ENCODE measurements around the gene MAML3. TPM values are rescaled to one million over a fixed set of nuclear protein-coding genes. Genes with fewer than 3 reads are reported as not detected.

MAML3 gene
- total and polyA plus RNA-seq, 8 donors: 5.8 to 18.7 (median 16.7) TPM

DNA sequence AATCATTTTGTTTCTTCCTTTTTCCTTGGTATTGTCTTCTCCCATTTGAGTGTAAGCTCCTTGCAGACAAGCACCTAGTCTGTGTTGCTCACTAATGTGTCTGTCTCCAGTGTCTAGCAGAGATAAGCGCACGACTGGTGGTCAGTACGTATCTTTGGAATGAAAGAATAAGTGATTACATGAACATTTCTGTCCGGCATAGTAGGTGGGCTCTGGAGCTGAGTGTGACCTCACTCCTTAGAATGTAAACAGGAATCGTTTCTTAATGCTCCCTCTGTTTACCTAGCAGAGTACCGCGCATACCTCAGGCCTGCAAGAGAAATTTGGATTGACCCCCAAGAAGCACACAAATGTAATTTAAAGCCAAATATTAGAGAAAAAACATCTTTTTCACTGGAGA, 235.4 kb downstream of the MAML3 start:
- intact Hi-C loops (cut with DNase I): no loop called here

DNA sequence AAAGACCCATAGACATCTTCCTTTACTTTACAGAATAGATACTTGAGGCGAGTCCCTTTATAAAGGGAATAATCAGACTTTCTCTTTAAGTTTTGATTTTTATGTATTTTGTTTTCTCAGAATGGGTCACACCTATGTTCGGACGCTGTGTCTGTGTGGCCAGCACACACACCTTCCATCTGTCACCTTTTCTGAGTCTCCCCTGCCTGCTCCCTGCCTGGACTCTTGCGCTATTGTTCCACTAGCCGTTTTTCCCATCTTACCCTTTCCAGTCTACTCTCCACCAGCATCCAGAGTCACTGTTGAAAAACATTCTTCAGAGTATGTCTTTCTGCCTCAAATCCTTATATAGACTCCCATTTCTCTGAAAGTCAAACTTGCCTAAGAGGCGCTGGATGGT, 236.1 kb downstream of the MAML3 start:
- no peak overlapping the region for H3K27ac ChIP-seq
- TF ChIP-seq, protein P1, sequence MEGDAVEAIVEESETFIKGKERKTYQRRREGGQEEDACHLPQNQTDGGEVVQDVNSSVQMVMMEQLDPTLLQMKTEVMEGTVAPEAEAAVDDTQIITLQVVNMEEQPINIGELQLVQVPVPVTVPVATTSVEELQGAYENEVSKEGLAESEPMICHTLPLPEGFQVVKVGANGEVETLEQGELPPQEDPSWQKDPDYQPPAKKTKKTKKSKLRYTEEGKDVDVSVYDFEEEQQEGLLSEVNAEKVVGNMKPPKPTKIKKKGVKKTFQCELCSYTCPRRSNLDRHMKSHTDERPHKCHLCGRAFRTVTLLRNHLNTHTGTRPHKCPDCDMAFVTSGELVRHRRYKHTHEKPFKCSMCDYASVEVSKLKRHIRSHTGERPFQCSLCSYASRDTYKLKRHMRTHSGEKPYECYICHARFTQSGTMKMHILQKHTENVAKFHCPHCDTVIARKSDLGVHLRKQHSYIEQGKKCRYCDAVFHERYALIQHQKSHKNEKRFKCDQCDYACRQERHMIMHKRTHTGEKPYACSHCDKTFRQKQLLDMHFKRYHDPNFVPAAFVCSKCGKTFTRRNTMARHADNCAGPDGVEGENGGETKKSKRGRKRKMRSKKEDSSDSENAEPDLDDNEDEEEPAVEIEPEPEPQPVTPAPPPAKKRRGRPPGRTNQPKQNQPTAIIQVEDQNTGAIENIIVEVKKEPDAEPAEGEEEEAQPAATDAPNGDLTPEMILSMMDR (IDR thresholded peaks at IDR 0.05): no peak
- no peaks in the 10 kb centered on the region for H3K36me3 ChIP-seq
- intact Hi-C loops (cut with DNase I): no loop called here
- no peaks in the 10 kb centered on the region for H3K9me3 ChIP-seq
- DNase-seq (no peak), ATAC-seq (no peak)
- H3K27me3 ChIP-seq: no peaks in the 10 kb centered on the region
- no peak overlapping the region for H3K4me3 ChIP-seq
- H3K4me1 ChIP-seq: peaks cover 17 to 45% of the 10 kb centered on the region in 2 donors

More for the DNA sequence above, 235.4 kb downstream of the MAML3 start:
- H3K36me3 ChIP-seq: no peaks in the 10 kb centered on the region
- ATAC-seq: no peak
- no peak for DNase-seq
- no peaks in the 10 kb centered on the region for H3K9me3 ChIP-seq
- H3K27ac ChIP-seq: peak overlapping the region; percentile 45 to 75
- peaks cover 12 to 38% of the 10 kb centered on the region in 2 donors for H3K4me1 ChIP-seq
- no peak overlapping the region for H3K4me3 ChIP-seq
- H3K27me3 ChIP-seq: no peaks in the 10 kb centered on the region
- TF ChIP-seq, protein P1 (IDR thresholded peaks at IDR 0.05): no peak

DNA sequence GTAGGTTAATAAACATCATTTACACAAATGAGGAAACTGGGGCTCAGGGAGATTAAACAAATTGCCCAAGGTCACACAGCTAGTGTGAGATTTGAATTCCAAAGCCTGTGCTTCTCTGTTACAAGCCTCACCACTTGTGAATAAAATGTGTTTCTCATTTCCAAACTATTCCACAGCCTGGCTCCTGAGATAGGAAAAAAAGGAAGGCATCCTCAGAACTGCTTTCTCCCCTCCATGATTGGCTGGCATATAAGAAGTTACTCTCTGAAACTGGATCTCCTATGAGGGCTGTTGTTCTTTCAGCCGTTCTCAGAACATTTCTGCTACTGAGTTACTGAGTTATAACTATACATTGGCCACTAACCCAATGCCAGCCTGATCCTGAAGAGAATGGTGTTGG, 237.9 kb downstream of the MAML3 start:
- intact Hi-C loops (cut with DNase I): no loop called here
- Histone ChIP-seq H3K27me3 (no peaks in the 10 kb centered on the region), H3K27ac (no peak overlapping the region)

DNA sequence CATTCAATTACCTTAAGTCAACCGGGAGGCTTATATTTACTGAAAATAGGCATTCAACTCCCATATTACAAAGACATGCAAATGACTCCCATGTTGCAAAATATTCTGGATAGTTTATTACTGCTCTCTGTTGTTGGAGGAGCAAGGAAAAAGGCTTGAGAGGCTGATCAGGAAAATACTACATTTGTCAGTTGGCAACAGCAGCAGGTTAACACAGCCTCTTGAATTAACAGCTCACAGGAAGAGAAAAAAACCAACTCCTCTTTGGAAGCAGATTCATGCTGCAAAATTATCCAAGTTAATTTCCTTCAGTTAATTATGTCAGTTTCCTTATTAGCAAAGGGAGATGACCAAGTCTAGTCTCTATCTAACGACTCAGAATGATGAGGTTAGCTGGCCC, 238.9 kb downstream of the MAML3 start:
- Histone ChIP-seq H3K9me3 (no peaks in the 10 kb centered on the region), H3K4me3 (no peak overlapping the region), H3K27ac (no peak overlapping the region), H3K27me3 (no peaks in the 10 kb centered on the region), H3K4me1 (peaks cover 6 to 23% of the 10 kb centered on the region in 2 donors), H3K36me3 (no peaks in the 10 kb centered on the region)
- no peak for DNase-seq
- peak; percentile 46 for ATAC-seq
- intact Hi-C loops (cut with DNase I): no loop called here
- TF ChIP-seq, protein P1 (IDR thresholded peaks at IDR 0.05): no peak

More for the DNA sequence above, 237.9 kb downstream of the MAML3 start:
- peaks cover 10 to 28% of the 10 kb centered on the region in 2 donors for H3K4me1 ChIP-seq
- DNase-seq (no peak), ATAC-seq (no peak)
- TF ChIP-seq, protein P1 (IDR thresholded peaks at IDR 0.05): no peak
- H3K4me3 ChIP-seq: no peak overlapping the region
- H3K9me3 ChIP-seq: no peaks in the 10 kb centered on the region
- H3K36me3 ChIP-seq: no peaks in the 10 kb centered on the region

DNA sequence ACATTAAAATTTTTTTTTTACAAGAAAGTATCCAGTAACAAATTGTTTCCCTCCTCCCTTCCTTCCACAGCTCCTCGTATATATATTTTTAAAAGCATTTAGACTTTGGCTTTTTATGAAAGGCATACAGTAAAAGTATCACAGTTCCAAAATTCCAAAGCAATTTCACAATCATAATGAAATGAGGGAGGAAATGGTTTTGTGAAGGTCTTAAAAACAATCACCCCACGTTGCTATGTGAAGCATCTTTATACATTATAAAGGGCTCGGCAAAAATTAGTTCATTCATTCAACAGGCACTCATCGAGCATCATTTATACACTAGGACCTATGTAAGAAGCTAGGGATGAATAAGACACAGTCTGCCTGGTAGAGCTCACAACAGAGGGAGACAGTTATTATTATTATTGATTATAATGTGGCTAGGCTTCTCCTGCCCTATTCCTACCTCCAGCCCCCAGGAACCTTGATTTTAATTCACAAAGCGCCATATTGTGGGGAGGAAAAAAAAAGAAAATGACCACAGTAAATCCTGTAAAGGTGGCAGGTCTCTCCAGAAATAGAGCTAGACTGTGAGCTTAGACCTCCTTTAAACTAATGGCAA, 239.9 kb downstream of the MAML3 start:
- Histone ChIP-seq H3K4me3 (no peak overlapping the region), H3K9me3 (no peaks in the 10 kb centered on the region), H3K27me3 (no peaks in the 10 kb centered on the region), H3K4me1 (peaks cover 5 to 21% of the 10 kb centered on the region in 2 donors), H3K27ac (peak overlapping the region; percentile 45 to 65), H3K36me3 (no peaks in the 10 kb centered on the region)
- no peak for ATAC-seq
- TF ChIP-seq, protein P1 (IDR thresholded peaks at IDR 0.05): no peak
- intact Hi-C loops (cut with DNase I): no loop called here
- peak in 2 of 4 donors; percentile 69 to 74 for DNase-seq
